Activated CD4-positive, alpha-beta T cell treated with anti-CD3 and anti-CD28 coated beads, Interleukin-2, Interleukin-6, amounts not matched to agents 100 ng/mL and 50 ng/mL, durations not matched to agents 16 hours and 8 hours (primary cell): ENCODE measurements around the gene FOXP1.

Experiments
- DNase-seq: peaks from one replicate; pipeline ENCODE4 v3.0.0-alpha.2; 2020

FOXP1 gene

DNA sequence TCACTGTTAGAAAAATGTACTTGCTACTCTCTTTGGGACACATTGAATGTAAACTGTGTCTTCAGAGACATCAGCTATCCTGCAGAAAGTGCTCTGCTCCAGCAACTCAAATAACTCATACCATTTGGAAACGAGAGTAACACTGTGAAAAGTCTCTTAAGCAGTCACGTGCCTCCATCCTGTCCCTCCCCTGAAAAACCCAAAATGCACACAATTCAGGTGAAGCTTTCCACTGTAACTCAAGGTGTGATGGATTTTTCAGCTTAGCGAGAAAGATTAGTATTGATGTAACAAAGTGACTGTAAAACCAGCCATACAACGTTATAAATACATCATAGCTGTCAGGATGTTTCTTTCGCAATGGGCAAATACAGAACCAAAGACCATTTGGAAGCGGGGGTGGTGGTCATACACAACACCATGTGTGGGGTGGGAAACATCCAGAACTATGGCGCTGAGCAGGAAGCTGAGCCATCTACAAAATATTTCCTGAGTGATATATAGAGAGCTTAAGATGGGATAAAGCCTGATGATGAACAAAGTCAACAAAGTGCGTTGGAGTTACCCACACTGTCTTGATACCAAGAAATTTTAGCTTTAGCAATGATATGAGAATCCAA, 332.3 kb downstream of the FOXP1 start:
- no peak for DNase-seq

DNA sequence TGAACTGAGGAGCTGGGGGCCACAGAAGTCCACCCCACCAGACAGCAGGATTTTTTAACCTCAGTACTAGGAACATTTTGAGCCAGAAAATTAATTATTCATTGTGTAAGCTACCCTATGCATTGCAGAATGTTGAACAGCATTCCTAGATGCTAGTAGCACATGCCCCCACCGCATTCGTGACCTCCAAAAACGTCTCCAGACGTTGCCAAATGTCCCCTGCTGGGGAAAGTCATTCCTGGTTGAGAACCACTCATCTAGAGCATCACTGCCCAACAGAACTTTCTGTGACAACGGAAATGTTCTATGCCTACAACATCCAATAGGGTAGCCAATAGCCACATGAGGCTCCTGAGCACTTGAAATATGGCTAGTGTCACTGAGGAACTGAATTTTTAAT, 333.5 kb downstream of the FOXP1 start:
- DNase-seq = no peak

GRCh38 chr3:71247958-71248335, 335.6 kb downstream of the FOXP1 start:
- DNase-seq = no peak

GRCh38 chr3:71247221-71247957, 336.1 kb downstream of the FOXP1 start:
- DNase-seq = no peak

DNA sequence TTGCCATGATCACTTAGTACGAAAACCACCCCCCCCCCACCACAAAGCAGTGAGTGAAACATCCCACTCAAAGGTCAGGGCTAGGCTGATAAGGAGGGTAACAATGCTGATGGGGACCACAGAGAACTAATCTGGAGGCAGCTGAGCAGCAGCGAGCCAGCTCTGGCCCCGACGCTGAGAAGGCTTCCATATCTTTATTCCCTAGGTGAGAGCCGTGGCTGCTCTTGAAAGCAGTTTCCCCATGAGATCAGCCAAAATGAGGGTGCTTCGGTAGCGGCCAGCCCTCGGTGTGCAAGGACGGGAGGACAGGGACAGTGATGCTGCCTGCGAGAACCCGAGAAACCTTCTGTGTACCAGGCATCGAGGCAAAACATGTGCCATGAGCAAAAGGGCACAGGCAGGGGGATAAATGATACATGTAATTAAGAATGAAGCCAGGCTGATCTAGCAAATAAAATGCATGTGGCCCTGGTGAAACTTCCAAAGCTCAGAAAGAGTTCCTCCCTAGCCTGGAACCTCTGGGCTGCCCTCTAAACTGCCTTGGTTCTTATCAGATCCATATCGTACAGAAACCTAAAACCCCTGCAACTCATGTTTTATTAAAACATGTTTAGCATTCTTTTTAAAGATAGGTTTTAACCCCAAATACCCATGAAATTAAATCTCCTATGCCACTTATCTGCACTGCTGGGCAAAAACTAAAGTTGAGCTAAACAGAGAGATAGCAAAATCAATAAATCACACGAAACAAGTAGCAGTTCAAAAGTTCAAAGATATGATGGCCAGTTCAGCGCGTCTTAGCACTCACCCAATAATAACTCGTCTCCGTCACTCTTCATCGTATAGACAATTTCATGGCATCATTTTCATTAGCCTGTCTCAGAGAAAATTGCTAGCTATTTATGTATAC, 337.3 kb downstream of the FOXP1 start:
- no peak for DNase-seq

DNA sequence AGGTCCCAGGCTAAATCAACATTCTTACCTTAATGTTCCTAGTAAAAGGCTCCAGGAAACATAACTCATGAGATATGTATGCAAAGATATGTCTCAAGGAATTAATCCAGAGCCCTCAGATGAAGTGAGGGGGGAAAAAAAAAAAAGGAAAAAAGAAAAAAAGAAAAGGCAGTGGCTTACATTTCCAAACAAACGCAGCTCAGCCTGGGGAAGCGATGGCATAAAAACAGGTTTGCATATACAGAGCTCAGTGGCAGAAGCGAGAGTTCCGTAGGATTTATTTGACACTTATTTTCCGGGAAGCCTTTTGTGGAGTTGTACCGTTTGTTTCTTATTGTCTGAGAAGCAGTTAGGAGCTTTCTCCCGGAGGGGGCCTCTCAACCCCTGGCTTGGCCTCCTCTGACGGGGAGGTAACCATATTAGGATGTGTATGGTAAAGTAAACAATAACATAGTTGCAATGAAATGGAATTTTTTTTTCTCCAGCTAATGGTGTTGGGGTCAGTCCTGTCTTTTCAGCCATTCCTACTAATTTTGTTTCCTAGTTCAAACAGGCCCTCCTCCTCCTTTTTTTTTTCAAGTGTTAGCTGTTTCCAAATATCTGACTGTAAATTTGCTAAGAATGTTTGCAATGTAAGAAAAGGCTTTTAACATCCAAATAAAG, 338.6 kb downstream of the FOXP1 start:
- DNase-seq = no peak

DNA sequence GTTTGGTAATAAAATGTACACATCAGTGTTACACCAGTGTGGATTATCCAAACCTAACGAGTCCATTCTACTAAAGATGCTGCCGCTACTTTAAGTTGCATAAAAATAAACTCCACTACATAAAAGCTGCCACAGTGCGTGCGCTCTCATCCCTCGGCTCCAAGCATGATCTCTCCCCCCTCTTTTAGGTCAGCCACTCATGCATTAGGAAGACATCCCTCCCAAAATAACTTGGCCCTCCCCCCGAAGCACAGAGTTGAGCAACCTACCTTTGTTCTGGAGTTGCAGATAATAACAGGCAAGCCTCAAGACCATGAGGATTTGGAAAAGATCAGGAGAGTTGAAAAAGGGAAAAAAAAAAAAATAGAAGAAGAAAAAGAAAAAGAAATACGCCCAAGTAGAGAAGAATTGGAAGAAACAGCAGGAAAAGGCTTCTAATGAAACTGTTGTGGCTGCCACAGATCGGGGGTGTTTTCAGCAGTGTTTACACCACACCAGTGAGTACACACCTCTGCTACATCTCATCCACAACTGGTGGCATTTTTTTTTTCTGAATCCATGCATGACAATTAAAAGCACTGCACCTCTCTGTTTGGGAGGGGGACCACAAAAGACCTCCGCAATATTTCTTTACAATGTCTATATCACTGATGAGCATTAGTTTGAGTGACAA, 339.2 kb downstream of the FOXP1 start:
- no peak for DNase-seq

GRCh38 chr3:71243229-71243628, 340.3 kb downstream of the FOXP1 start:
- DNase-seq = no peak

- DNase-seq = no peak
These were observed 341.5 kb downstream of the FOXP1 start for GRCh38 chr3:71241981-71242560.

DNA sequence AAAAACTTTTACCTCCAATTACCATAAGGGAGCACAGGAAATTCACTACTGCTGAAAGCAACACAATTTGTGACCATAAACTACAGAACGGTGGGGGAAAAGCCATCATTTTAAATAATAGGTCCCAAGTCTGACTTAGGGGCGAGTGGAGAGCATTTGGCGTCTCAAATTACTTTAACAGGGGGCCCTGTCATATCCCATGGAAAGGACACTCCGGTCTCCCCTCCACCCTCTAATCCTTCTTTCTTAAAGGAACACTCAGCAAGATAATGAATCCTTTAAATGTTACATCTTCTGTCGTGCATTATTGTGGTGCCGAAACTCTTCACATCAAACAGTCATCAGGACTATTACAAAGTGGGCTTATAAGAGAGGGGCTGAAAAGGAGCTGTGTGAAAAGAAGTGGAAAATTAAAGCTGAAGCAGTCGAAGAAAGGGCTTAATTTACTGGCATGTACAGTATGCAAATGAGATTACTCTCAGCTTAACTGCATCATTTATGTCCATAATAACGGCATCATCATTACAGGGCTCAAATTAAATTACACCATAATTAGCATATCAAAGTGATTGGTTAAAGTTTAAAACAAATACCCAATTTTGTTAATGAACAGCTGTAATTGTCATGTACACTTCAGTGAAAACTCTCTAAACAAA, 342.2 kb downstream of the FOXP1 start:
- DNase-seq = no peak

DNA sequence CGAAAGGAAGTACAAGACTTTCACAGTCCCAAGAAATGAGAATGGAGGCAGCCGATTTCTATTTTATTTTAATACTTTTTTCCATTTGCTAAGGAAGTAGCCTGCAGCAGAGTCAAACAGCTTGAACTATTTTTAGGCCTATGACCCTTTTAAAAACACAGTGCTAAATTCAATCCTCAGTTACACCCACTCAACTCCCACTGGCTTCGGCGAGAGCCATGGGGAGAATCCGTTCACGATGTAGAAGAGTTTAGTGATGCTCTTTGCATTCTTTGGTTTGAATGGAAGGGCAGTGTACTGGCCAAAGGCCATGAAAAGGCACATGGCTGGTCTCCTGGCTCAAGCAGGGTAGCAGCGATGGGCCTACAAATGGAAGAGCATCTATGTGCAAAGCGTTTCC, 343.5 kb downstream of the FOXP1 start:
- no peak for DNase-seq

DNA sequence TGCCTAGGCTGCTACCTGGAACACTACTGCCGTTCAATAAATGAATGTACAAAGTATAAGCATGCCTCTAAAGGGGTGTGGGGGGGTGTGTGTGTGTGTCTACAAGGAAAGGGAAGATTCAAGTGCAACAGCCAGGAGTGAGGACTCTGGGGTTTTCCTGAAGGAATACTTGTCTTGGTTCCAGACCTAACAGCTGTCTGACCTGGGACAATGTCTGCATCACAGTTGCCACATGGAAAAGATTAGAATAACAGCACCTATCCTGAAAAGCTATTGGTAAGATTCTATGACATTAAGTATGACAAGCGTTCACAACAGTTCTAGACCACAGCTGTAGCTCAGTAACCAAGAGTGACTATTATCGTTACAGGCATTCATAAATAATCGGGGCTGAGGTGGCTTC, 345.2 kb downstream of the FOXP1 start:
- DNase-seq = no peak

DNA sequence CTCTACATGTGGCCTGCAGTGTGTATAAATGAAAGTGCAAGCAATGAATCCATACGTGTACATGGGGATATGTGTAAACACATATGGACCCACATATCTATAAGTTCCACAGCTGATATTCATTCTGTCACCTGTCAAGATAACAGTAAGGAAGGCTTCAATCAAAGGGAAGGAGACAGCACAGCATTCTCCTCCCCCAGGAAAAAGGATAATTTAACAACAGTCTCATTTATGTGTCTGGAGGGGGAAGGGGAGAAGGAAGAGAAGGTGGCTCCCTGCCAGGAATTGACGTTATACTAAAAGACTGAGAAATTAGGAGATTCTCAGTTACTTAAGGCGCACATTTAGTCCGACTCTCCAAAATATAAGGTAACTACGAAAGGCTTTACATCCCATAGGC, 345.9 kb downstream of the FOXP1 start:
- no peak for DNase-seq

DNA sequence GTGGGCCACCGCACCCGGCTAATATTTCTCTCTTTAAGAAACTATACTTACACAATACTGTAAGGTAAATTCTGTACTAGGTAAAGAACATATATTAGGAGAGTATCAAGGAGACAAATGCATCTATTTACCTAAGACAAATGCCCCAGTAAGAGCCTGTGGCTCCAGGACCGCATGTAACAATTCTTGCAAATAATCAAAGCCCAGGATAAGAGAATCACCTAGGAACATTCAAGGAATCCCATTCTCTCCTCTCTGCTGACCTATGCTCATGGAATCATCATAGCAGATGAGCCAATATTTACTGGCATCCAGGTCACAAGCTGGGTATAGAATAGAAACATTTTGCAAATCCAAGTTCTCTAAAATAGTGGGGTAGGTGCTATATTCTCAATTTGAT, 347.7 kb downstream of the FOXP1 start:
- DNase-seq = no peak

DNA sequence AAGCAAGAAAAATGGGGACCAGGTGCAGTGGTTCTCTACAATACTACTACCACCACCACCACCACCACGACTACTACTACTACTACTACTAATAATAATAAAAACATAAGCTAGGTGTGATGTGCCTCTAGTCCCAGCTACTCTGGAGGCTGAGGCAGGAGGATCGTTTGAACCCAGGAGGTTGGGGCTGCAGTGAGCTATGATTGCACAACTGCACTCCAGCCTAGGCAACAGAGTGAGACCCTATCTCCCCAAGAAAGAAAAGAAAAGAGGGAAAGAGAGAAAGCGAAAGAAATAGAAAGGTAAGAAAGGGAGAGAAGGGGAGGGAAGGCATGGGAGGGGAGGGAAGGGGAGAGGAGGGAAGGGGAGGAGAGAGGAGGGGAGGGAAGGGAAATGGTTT, 350.6 kb downstream of the FOXP1 start:
- DNase-seq = no peak

- peak; percentile 8 for DNase-seq
These were observed 351.3 kb downstream of the FOXP1 start for GRCh38 chr3:71232175-71232679.

- DNase-seq = no peak
These were observed 351.8 kb downstream of the FOXP1 start for GRCh38 chr3:71231680-71232079.

- no peak for DNase-seq
These were observed 353.4 kb downstream of the FOXP1 start for GRCh38 chr3:71229905-71230657.

GRCh38 chr3:71228156-71228866, 355.2 kb downstream of the FOXP1 start:
- DNase-seq = no peak

DNA sequence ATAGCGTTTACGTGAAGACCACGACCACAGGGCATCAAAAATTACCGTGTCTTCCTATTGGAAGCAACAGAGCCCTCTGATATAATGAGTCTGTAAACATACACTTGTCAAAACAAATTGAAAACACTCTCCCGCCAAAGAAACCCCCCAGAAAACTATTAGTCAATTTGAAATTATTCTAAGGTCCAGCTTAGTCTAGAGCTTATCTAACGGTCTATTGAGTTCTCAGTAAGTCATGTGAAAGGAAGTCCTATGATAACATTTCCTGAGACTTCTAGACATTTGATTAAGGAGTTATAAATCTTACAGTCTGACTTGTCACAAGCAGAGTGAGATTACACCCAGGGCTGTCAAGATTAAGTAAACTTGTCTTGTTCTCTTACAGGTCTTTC, 356.3 kb downstream of the FOXP1 start:
- DNase-seq = no peak
